Aorta (tissue), 4 donors: Measurements from ENCODE around the gene FCER2. TPM values are rescaled to one million over a fixed set of nuclear protein-coding genes. Genes with fewer than 3 reads are reported as not detected.

ENCODE experiments used
- polyA plus RNA-seq, 2 donors: library from polyadenylated mRNA; stranded (reverse); fragments of 200-250 nt; gene quantifications; one replicate each; pipeline ENCODE4 v1.2.3, GENCODE V29; 2013
- total RNA-seq, 2 donors: library from RNA; stranded (reverse); fragmentation: NEBNext Ultra II Directional; extraction: Animal tissue kit (Norgen Biotek cat#: 25700); gene quantifications; one replicate each; pipeline ENCODE4 v1.2.1, GENCODE V29; 2021
- donor health status: healthy with polysubstance abuse.
- donor health status: Bipolar disorder and iron deficiency.
- donor health status: DM: no; HTN: no; CAD: no.
- donor health status: DM: yes; HTN: yes; CAD: no.

FCER2 gene
- total and polyA plus RNA-seq, 4 donors, result 0.36 to 2.9 TPM; not detected in 2

Other genes with a start within 250 kb of the FCER2 start
- 1 to 10 TPM; 1.9 TPM for gene PEX11G, start 213.1 kb downstream of the FCER2 start, total RNA-seq
- 1 to 10 TPM; 4.0 to 5.3 TPM for gene PEX11G, start 213.1 kb downstream of the FCER2 start, polyA plus RNA-seq
- 10 to 100 TPM; 52.0 to 61.1 TPM for gene ZNF358, start 186.0 kb downstream of the FCER2 start, total RNA-seq
- 100 to 1,000 TPM in 1 of 2 donors, 10 to 100 TPM in 1; 49.1 to 119 TPM for gene ZNF358, start 186.0 kb downstream of the FCER2 start, polyA plus RNA-seq
- 10 to 100 TPM; 21.2 to 36.0 TPM for gene MCOLN1, start 179.5 kb downstream of the FCER2 start, total RNA-seq
- 10 to 100 TPM; 14.5 to 34.6 TPM for gene MCOLN1, start 179.5 kb downstream of the FCER2 start, polyA plus RNA-seq
- 100 to 1,000 TPM in 1 of 2 donors, 10 to 100 TPM in 1; 90.3 to 136 TPM for gene PNPLA6, start 166.4 kb downstream of the FCER2 start, total RNA-seq
- 10 to 100 TPM; 25.0 to 92.3 TPM for gene PNPLA6, start 166.4 kb downstream of the FCER2 start, polyA plus RNA-seq
- not detected for gene CAMSAP3, start 106.3 kb downstream of the FCER2 start, total RNA-seq
- gene CAMSAP3, start 106.3 kb downstream of the FCER2 start, polyA plus RNA-seq, result 1 to 10 TPM in 1 of 2 donors, under 1 TPM in 1; 0.05 to 5.0 TPM
- gene XAB2, start 72.6 kb downstream of the FCER2 start, total RNA-seq, result 10 to 100 TPM; 25.4 to 34.1 TPM
- 10 to 100 TPM; 17.0 to 93.8 TPM for gene XAB2, start 72.6 kb downstream of the FCER2 start, polyA plus RNA-seq
- 10 to 100 TPM; 81.2 to 95.7 TPM for gene PET100, start 72.3 kb downstream of the FCER2 start, total RNA-seq
- 10 to 100 TPM; 67.6 to 96.4 TPM for gene PET100, start 72.3 kb downstream of the FCER2 start, polyA plus RNA-seq
- not detected for gene PCP2, start 68.4 kb downstream of the FCER2 start, total RNA-seq
- gene PCP2, start 68.4 kb downstream of the FCER2 start, polyA plus RNA-seq, result not detected
- gene STXBP2, start 65.0 kb downstream of the FCER2 start, total RNA-seq, result 10 to 100 TPM; 30.3 to 35.4 TPM
- 10 to 100 TPM; 11.4 to 27.4 TPM for gene STXBP2, start 65.0 kb downstream of the FCER2 start, polyA plus RNA-seq
- gene RETN, start 33.1 kb downstream of the FCER2 start, total RNA-seq, result not detected
- 1 to 10 TPM in 1 of 2 donors, not detected in 1; 2.6 TPM for gene RETN, start 33.1 kb downstream of the FCER2 start, polyA plus RNA-seq
- 1 to 10 TPM in 1 of 2 donors, under 1 TPM in 1; 0.63 to 4.3 TPM for gene MCEMP1, start 25.0 kb downstream of the FCER2 start, total RNA-seq
- 1 to 10 TPM in 1 of 2 donors, under 1 TPM in 1; 0.10 to 8.3 TPM for gene MCEMP1, start 25.0 kb downstream of the FCER2 start, polyA plus RNA-seq
- 10 to 100 TPM; 54.0 to 60.1 TPM for gene TRAPPC5, start 21.3 kb downstream of the FCER2 start, total RNA-seq
- 10 to 100 TPM; 26.8 to 79.6 TPM for gene TRAPPC5, start 21.3 kb downstream of the FCER2 start, polyA plus RNA-seq
- gene CLEC4G, start 30.0 kb upstream of the FCER2 start, total RNA-seq, result 10 to 100 TPM in 1 of 2 donors, 1 to 10 TPM in 1; 2.8 to 26.8 TPM
- 1 to 10 TPM in 1 of 2 donors, not detected in 1; 2.3 TPM for gene CLEC4G, start 30.0 kb upstream of the FCER2 start, polyA plus RNA-seq
- gene CD209, start 45.4 kb upstream of the FCER2 start, total RNA-seq, result 10 to 100 TPM; 19.2 to 63.9 TPM
- 1 to 10 TPM; 1.0 to 3.1 TPM for gene CD209, start 45.4 kb upstream of the FCER2 start, polyA plus RNA-seq
- gene CLEC4M, start 61.1 kb upstream of the FCER2 start, total RNA-seq, result not detected
- under 1 TPM in 1 of 2 donors, not detected in 1; 0.50 TPM for gene CLEC4M, start 61.1 kb upstream of the FCER2 start, polyA plus RNA-seq
- 10 to 100 TPM; 13.0 to 13.4 TPM for gene EVI5L, start 128.1 kb upstream of the FCER2 start, total RNA-seq
- gene EVI5L, start 128.1 kb upstream of the FCER2 start, polyA plus RNA-seq, result 10 to 100 TPM in 1 of 2 donors, 1 to 10 TPM in 1; 4.3 to 11.9 TPM
- gene PRR36, start 172.3 kb upstream of the FCER2 start, total RNA-seq, result under 1 TPM in 1 of 2 donors, not detected in 1; 0.09 TPM
- under 1 TPM in 1 of 2 donors, not detected in 1; 0.13 TPM for gene PRR36, start 172.3 kb upstream of the FCER2 start, polyA plus RNA-seq
- gene LRRC8E, start 186.4 kb upstream of the FCER2 start, total RNA-seq, result under 1 TPM in 1 of 2 donors, not detected in 1; 0.60 TPM
- not detected for gene LRRC8E, start 186.4 kb upstream of the FCER2 start, polyA plus RNA-seq
- 10 to 100 TPM; 26.6 to 34.3 TPM for gene MAP2K7, start 201.7 kb upstream of the FCER2 start, total RNA-seq
- 10 to 100 TPM; 14.7 to 23.3 TPM for gene MAP2K7, start 201.7 kb upstream of the FCER2 start, polyA plus RNA-seq
- under 1 TPM in 1 of 2 donors, not detected in 1; 0.84 TPM for gene TGFBR3L, start 212.7 kb upstream of the FCER2 start, total RNA-seq
- gene TGFBR3L, start 212.7 kb upstream of the FCER2 start, polyA plus RNA-seq, result 1 to 10 TPM in 1 of 2 donors, not detected in 1; 1.5 TPM
- 10 to 100 TPM; 20.0 to 26.6 TPM for gene SNAPC2, start 218.2 kb upstream of the FCER2 start, total RNA-seq
- gene SNAPC2, start 218.2 kb upstream of the FCER2 start, polyA plus RNA-seq, result 10 to 100 TPM; 12.0 to 22.6 TPM
- gene CTXN1, start 224.0 kb upstream of the FCER2 start, total RNA-seq, result 1 to 10 TPM; 1.9 to 2.5 TPM
- under 1 TPM in 1 of 2 donors, not detected in 1; 0.51 TPM for gene CTXN1, start 224.0 kb upstream of the FCER2 start, polyA plus RNA-seq
- gene TIMM44, start 241.5 kb upstream of the FCER2 start, total RNA-seq, result 10 to 100 TPM; 44.5 to 53.5 TPM
- 100 to 1,000 TPM in 1 of 2 donors, 10 to 100 TPM in 1; 26.4 to 126 TPM for gene TIMM44, start 241.5 kb upstream of the FCER2 start, polyA plus RNA-seq